H9 (cell line): ENCODE data around the gene TRHDE. TPM values are rescaled to one million over a fixed set of nuclear protein-coding genes. Genes with fewer than 3 reads are reported as not detected.

Source experiments
- DNase-seq: peaks from one replicate; pipeline ENCODE4 v3.0.0-alpha.2; 2017
- H2AFZ ChIP-seq: one replicate; pipeline ENCODE4 v1.6.1; 2013; ENCODE audit warnings: mild to moderate bottlenecking, low read length, control low read depth, moderate library complexity
- H2AK5ac ChIP-seq: 2 replicates; pipeline ENCODE4 v1.6.1; 2013; ENCODE audit warnings: low read length, control low read depth, mixed read lengths; ENCODE audit not compliant: insufficient read length
- H2BK120ac ChIP-seq: one replicate; pipeline ENCODE4 v1.6.1; 2013; ENCODE audit warnings: low read depth, mild to moderate bottlenecking, low read length, control low read depth, inconsistent platforms; ENCODE audit not compliant: poor library complexity, severe bottlenecking
- H2BK12ac ChIP-seq: 2 replicates; pipeline ENCODE4 v1.6.1; 2013; ENCODE audit warnings: low read length, control low read depth, mixed read lengths, low read depth; ENCODE audit not compliant: insufficient read length
- H2BK15ac ChIP-seq: 2 replicates; pipeline ENCODE4 v1.6.1; 2013; ENCODE audit warnings: low read depth, low read length, control low read depth
- H2BK20ac ChIP-seq: one replicate; pipeline ENCODE4 v1.6.1; 2013; ENCODE audit warnings: low read depth, mild to moderate bottlenecking, low read length, control low read depth, inconsistent platforms; ENCODE audit not compliant: poor library complexity, severe bottlenecking
- H2BK5ac ChIP-seq: 2 replicates; pipeline ENCODE4 v1.6.1; 2013; ENCODE audit warnings: low read length, control low read depth, mixed read lengths; ENCODE audit not compliant: insufficient read length
- H3K14ac ChIP-seq: 2 replicates; pipeline ENCODE4 v1.6.1; 2013; ENCODE audit warnings: low read length, control low read depth; ENCODE audit not compliant: insufficient read depth
- H3K18ac ChIP-seq: 2 replicates; pipeline ENCODE4 v1.6.1; 2013; ENCODE audit warnings: low read depth, mild to moderate bottlenecking, mixed read lengths, low read length, control low read depth; ENCODE audit not compliant: insufficient read length
- H3K23ac ChIP-seq: 2 replicates; pipeline ENCODE4 v1.6.1; 2013; ENCODE audit warnings: low read length, control low read depth, mixed read lengths, low read depth; ENCODE audit not compliant: insufficient read length
- H3K23me2 ChIP-seq: 2 replicates; pipeline ENCODE4 v1.6.1; 2013; ENCODE audit warnings: low read depth, mild to moderate bottlenecking, mixed read lengths, low read length, control low read depth; ENCODE audit not compliant: insufficient read length, poor library complexity, severe bottlenecking
- H3K27ac ChIP-seq: 2 replicates; pipeline ENCODE4 v1.5.1; 2013; ENCODE audit warnings: low read length, control low read depth, mixed read lengths, low read depth; ENCODE audit not compliant: insufficient read length
- H3K27me3 ChIP-seq: 2 replicates; pipeline ENCODE4 v1.6.1; 2013; ENCODE audit warnings: low read length, control low read depth, inconsistent platforms; ENCODE audit not compliant: insufficient read depth
- H3K4ac ChIP-seq: 2 replicates; pipeline ENCODE4 v1.6.1; 2013; ENCODE audit warnings: low read depth, mild to moderate bottlenecking, control low read depth, inconsistent platforms, low read length, moderate library complexity
- H3K4me1 ChIP-seq: 2 replicates; pipeline ENCODE4 v1.6.1; 2013; ENCODE audit warnings: low read length, control low read depth, inconsistent platforms; ENCODE audit not compliant: insufficient read depth
- H3K4me2 ChIP-seq: 2 replicates; pipeline ENCODE4 v1.6.1; 2013; ENCODE audit warnings: low read length, control low read depth, mixed read lengths; ENCODE audit not compliant: insufficient read length, insufficient read depth
- H3K56ac ChIP-seq: 2 replicates; pipeline ENCODE4 v1.6.1; 2013; ENCODE audit warnings: low read depth, mild to moderate bottlenecking, mixed read lengths, low read length, control low read depth; ENCODE audit not compliant: insufficient read length
- H3K79me1 ChIP-seq: 2 replicates; pipeline ENCODE4 v1.6.1; 2013; ENCODE audit warnings: low read depth, mild to moderate bottlenecking, moderate library complexity, low read length, control low read depth, inconsistent platforms; ENCODE audit not compliant: insufficient read depth, poor library complexity, severe bottlenecking
- H3K79me2 ChIP-seq: 2 replicates; pipeline ENCODE4 v1.6.1; 2013; ENCODE audit warnings: low read length, control low read depth, inconsistent platforms; ENCODE audit not compliant: insufficient read depth
- H3K9ac ChIP-seq: 2 replicates; pipeline ENCODE4 v1.6.1; 2013; ENCODE audit warnings: low read length, control low read depth, mixed read lengths; ENCODE audit not compliant: insufficient read length; ENCODE audit errors: extremely low read depth
- H3K9me3 ChIP-seq: one replicate; pipeline ENCODE4 v1.6.1; 2013; ENCODE audit warnings: low read depth, low read length, inconsistent platforms; ENCODE audit not compliant: control insufficient read depth
- H3T11ph ChIP-seq: one replicate; pipeline ENCODE4 v1.6.1; 2013; ENCODE audit warnings: mild to moderate bottlenecking, low read length, control low read depth, inconsistent platforms
- H4K20me1 ChIP-seq: one replicate; pipeline ENCODE4 v1.6.1; 2013; ENCODE audit not compliant: control insufficient read depth, insufficient read length, insufficient read depth
- H4K5ac ChIP-seq: 2 replicates; pipeline ENCODE4 v1.6.1; 2013; ENCODE audit warnings: low read depth, mild to moderate bottlenecking, mixed read lengths, low read length, control low read depth; ENCODE audit not compliant: insufficient read length
- H4K8ac ChIP-seq: replicated peaks from 2 replicates; pipeline ENCODE4 v1.6.1; 2013; ENCODE audit warnings: low read length, control low read depth, mixed read lengths, low read depth; ENCODE audit not compliant: insufficient read length
- H4K91ac ChIP-seq: 2 replicates; pipeline ENCODE4 v1.6.1; 2013; ENCODE audit warnings: low read depth, mild to moderate bottlenecking, moderate library complexity, mixed read lengths, low read length, control low read depth; ENCODE audit not compliant: insufficient read length
- H3K27ac Mint-ChIP-seq, 3 experiments: 2 replicates in 2 of 3; 3 replicates in 1 of 3; pipeline ENCODE4 v1.8.0; 2020 to 2021; ENCODE audit warnings: mixed read lengths in 3 of 3, mild to moderate bottlenecking in 1 of 3, moderate library complexity in 1 of 3
- H3K27me3 Mint-ChIP-seq: 2 replicates; pipeline ENCODE4 v1.8.0; 2021; ENCODE audit warnings: low read depth, mild to moderate bottlenecking, moderate library complexity, mixed read lengths
- H3K36me3 Mint-ChIP-seq, 3 experiments: 2 replicates in 2 of 3; 3 replicates in 1 of 3; pipeline ENCODE4 v1.8.0; 2020 to 2021; ENCODE audit warnings: low read depth in 3 of 3, mixed read lengths in 3 of 3; ENCODE audit not compliant: insufficient read depth in 1 of 3
- H3K4me1 Mint-ChIP-seq, 2 experiments: 2 replicates each; pipeline ENCODE4 v1.8.0; 2020; ENCODE audit warnings: mixed read lengths in 2 of 2
- H3K4me3 Mint-ChIP-seq, 2 experiments: 2 replicates in 1 of 2; 3 replicates in 1 of 2; pipeline ENCODE4 v1.8.0; 2020 to 2021; ENCODE audit warnings: mild to moderate bottlenecking in 2 of 2, mixed read lengths in 2 of 2, moderate library complexity in 1 of 2
- H3K9me3 Mint-ChIP-seq, 2 experiments: 2 replicates in 1 of 2; 3 replicates in 1 of 2; pipeline ENCODE4 v1.8.0; 2020; ENCODE audit warnings: mild to moderate bottlenecking in 2 of 2, mixed read lengths in 2 of 2, moderate library complexity in 1 of 2
- WGBS: extraction: QIAGEN DNeasy Blood & Tissue Kit; methylation state at CpG from one replicate; pipeline ENCODE4 v1.1.7; 2013; ENCODE audit warnings: missing lambda C conversion rate, low lambda C conversion rate, mixed read lengths; ENCODE audit not compliant: insufficient read length; ENCODE audit errors: extremely low coverage; 5-methylcytosine and 5-hydroxymethylcytosine counted together
- total RNA-seq: library from RNA; stranded (reverse); gene quantifications from 2 replicates; pipeline ENCODE4 v1.2.1, GENCODE V29; 2021
- TF ChIP-seq, protein P1 (sequence below): fragments of 200-600 bp; sonication (generic); conservative IDR thresholded peaks from 3 replicates; pipeline ENCODE4 v1.8.0; 2021; ENCODE audit warnings: antibody characterized with exemption, mild to moderate bottlenecking

TRHDE gene
- total RNA-seq, 1 experiment from 2014 or later: 1.0 TPM

DNA sequence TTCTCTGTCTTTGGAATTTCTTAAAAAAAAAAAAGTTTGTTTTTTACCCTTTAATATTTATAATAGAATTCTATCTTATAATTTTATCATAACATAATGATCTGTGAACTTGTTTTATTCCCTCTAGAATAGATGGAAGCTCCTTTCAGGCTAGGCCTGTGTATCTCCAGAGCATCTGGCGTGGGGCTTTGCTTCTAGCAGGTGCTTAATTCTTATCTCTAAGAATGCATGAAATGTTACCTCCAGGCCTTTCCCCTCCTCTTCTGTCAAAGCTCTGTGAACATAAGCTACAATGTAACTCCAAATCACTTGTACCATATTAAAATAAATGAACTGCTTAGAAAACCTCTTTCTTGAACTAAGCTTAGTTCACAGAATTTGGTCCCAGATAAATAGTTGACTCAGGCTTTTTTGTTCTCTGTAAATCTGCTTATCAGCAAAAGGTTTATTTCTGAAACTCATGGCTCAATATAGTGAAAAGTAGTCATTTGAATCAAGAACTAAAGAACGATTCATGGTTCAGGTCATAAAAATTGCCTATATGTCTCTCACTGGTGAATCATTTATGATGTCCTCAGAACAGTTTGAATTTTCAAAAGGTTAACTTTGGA, 407.1 kb downstream of the TRHDE start:
- Histone ChIP-seq H3K14ac (no peak overlapping the region), H3K27ac (no peak overlapping the region), H3K56ac (no peak overlapping the region), H4K8ac (no peak overlapping the region), H3K79me2 (no peaks in the 10 kb centered on the region), H3K9ac (no peak overlapping the region), H2BK5ac (no peak overlapping the region), H2BK12ac (no peak overlapping the region), H3K79me1 (no peaks in the 10 kb centered on the region), H2AFZ (no peak overlapping the region), H3K9me3 (no peaks in the 10 kb centered on the region), H3T11ph (no peak overlapping the region), H4K5ac (no peak overlapping the region), H3K4me1 (no peaks in the 10 kb centered on the region), H2BK20ac (no peak overlapping the region), H2BK15ac (no peak overlapping the region), H4K20me1 (no peaks in the 10 kb centered on the region), H3K4ac (no peak overlapping the region), H4K91ac (no peak overlapping the region), H3K23ac (no peak overlapping the region), H2AK5ac (no peak overlapping the region), H2BK120ac (no peak overlapping the region), H3K23me2 (no peaks in the 10 kb centered on the region), H3K4me2 (no peak overlapping the region), H3K27me3 (no peaks in the 10 kb centered on the region), H3K18ac (no peak overlapping the region)
- Mint-ChIP-seq H3K27ac (no peak overlapping the region), H3K9me3 (no peaks in the 10 kb centered on the region), H3K27me3 (no peaks in the 10 kb centered on the region), H3K4me1 (peaks cover 18 to 19% of the 10 kb centered on the region in 2 experiments), H3K36me3 (no peaks in the 10 kb centered on the region), H3K4me3 (no peak overlapping the region)
- TF ChIP-seq, protein P1, sequence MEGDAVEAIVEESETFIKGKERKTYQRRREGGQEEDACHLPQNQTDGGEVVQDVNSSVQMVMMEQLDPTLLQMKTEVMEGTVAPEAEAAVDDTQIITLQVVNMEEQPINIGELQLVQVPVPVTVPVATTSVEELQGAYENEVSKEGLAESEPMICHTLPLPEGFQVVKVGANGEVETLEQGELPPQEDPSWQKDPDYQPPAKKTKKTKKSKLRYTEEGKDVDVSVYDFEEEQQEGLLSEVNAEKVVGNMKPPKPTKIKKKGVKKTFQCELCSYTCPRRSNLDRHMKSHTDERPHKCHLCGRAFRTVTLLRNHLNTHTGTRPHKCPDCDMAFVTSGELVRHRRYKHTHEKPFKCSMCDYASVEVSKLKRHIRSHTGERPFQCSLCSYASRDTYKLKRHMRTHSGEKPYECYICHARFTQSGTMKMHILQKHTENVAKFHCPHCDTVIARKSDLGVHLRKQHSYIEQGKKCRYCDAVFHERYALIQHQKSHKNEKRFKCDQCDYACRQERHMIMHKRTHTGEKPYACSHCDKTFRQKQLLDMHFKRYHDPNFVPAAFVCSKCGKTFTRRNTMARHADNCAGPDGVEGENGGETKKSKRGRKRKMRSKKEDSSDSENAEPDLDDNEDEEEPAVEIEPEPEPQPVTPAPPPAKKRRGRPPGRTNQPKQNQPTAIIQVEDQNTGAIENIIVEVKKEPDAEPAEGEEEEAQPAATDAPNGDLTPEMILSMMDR: no peak
- no peak for DNase-seq
- WGBS: no CpG with 5 or more reads among the region's 2 CpGs
